GM23338 (cell line): ENCODE data around the gene ZNF106. TPM values are rescaled to one million over a fixed set of nuclear protein-coding genes. Genes with fewer than 3 reads are reported as not detected.

Experiments
- ATAC-seq: fragments of 200-7000 bp; cut with Tn5 transposase; 3 replicates; pipeline ENCODE4 v1.9.1; 2020
- DNase-seq: peaks from one replicate; pipeline ENCODE4 v3.0.0-alpha.2; 2015; ENCODE audit warnings: low spot score
- H2AFZ ChIP-seq: fragments of 200-600 bp; sonication (generic); 2 replicates; pipeline ENCODE4 v1.8.0; 2016; ENCODE audit warnings: antibody characterized with exemption, mild to moderate bottlenecking, moderate library complexity
- H3F3A ChIP-seq: fragments of 200-600 bp; sonication (generic); replicated peaks from 2 replicates; pipeline ENCODE4 v1.8.0; 2017; ENCODE audit warnings: antibody characterized with exemption, mixed run types, low read depth
- H3K27ac ChIP-seq: fragments of 200-600 bp; sonication (generic); 2 replicates; pipeline ENCODE4 v1.6.1; 2016; ENCODE audit warnings: low read depth
- H3K27me3 ChIP-seq: fragments of 200-600 bp; sonication (generic); 2 replicates; pipeline ENCODE4 v1.8.0; 2016; ENCODE audit warnings: mild to moderate bottlenecking, mixed run types, moderate library complexity; ENCODE audit not compliant: insufficient read depth
- H3K36me3 ChIP-seq: fragments of 200-600 bp; sonication (generic); 2 replicates; pipeline ENCODE4 v1.8.0; 2016; ENCODE audit warnings: mild to moderate bottlenecking; ENCODE audit not compliant: insufficient read depth
- H3K4me1 ChIP-seq: fragments of 200-600 bp; sonication (generic); 2 replicates; pipeline ENCODE4 v1.8.0; 2016; ENCODE audit warnings: mild to moderate bottlenecking, moderate library complexity; ENCODE audit not compliant: insufficient read depth
- H3K4me2 ChIP-seq: fragments of 200-600 bp; sonication (generic); 2 replicates; pipeline ENCODE4 v1.7.1; 2017; ENCODE audit warnings: mixed run types
- H3K4me3 ChIP-seq: fragments of 200-600 bp; sonication (generic); 2 replicates; pipeline ENCODE4 v1.6.1; 2016; ENCODE audit warnings: mixed run types
- H3K79me2 ChIP-seq: fragments of 200-600 bp; sonication (generic); replicated peaks from 2 replicates; pipeline ENCODE4 v1.8.0; 2017; ENCODE audit warnings: mild to moderate bottlenecking; ENCODE audit not compliant: insufficient read depth
- H3K9me2 ChIP-seq: fragments of 200-600 bp; sonication (generic); 2 replicates; pipeline ENCODE4 v1.8.0; 2017; ENCODE audit not compliant: insufficient read depth
- H4K20me1 ChIP-seq: fragments of 200-600 bp; sonication (generic); replicated peaks from 2 replicates; pipeline ENCODE4 v1.8.0; 2017; ENCODE audit warnings: mild to moderate bottlenecking; ENCODE audit not compliant: insufficient read depth
- H3K27ac Mint-ChIP-seq: 2 replicates; pipeline ENCODE4 v1.8.0; 2020; ENCODE audit warnings: inconsistent platforms, mild to moderate bottlenecking, moderate library complexity, mixed read lengths
- H3K27me3 Mint-ChIP-seq: 3 replicates; pipeline ENCODE4 v1.8.0; 2022; ENCODE audit warnings: low read depth, mild to moderate bottlenecking, moderate library complexity, mixed read lengths, inconsistent platforms; ENCODE audit not compliant: insufficient read depth, poor library complexity
- H3K36me3 Mint-ChIP-seq: 3 replicates; pipeline ENCODE4 v1.8.0; 2021; ENCODE audit warnings: low read depth, mild to moderate bottlenecking, inconsistent platforms, moderate library complexity, mixed read lengths
- H3K4me1 Mint-ChIP-seq: 3 replicates; pipeline ENCODE4 v1.8.0; 2020; ENCODE audit warnings: mild to moderate bottlenecking, inconsistent platforms, mixed read lengths
- H3K4me3 Mint-ChIP-seq: 3 replicates; pipeline ENCODE4 v1.8.0; 2021; ENCODE audit warnings: moderate library complexity, mild to moderate bottlenecking, inconsistent platforms, mixed read lengths
- H3K9me3 Mint-ChIP-seq: 3 replicates; pipeline ENCODE4 v1.8.0; 2020; ENCODE audit warnings: moderate library complexity, mild to moderate bottlenecking, inconsistent platforms, mixed read lengths
- CREB1 ChIP-seq: fragments of 250-450 bp; sonication (Bioruptor Pico); IDR thresholded peaks from 2 replicates; pipeline ENCODE4 v1.5.0; 2020; ENCODE audit warnings: low read depth, mild to moderate bottlenecking, moderate library complexity
- CTCF ChIP-seq, 2 experiments: fragments of 200-600 bp in 1 of 2; sonication (generic) in 1 of 2; conservative IDR thresholded peaks; 2 replicates each; pipeline versions ENCODE4 v1.5.1 to v1.6.1; 2016 to 2017; ENCODE audit warnings: antibody characterized with exemption in 2 of 2, low read depth in 2 of 2, mild to moderate bottlenecking in 2 of 2, moderate library complexity in 1 of 2
- EZH2 ChIP-seq: fragments of 200-600 bp; sonication (generic); IDR thresholded peaks from one replicate; pipeline ENCODE4 v1.8.0; 2017; ENCODE audit warnings: antibody characterized with exemption, mild to moderate bottlenecking, low read depth; ENCODE audit not compliant: unreplicated experiment
- EZH2phosphoT487 ChIP-seq: fragments of 200-600 bp; sonication (generic); IDR thresholded peaks from one replicate; pipeline ENCODE4 v1.8.1; 2018; ENCODE audit warnings: antibody characterized with exemption; ENCODE audit not compliant: unreplicated experiment
- JUNB ChIP-seq: IDR thresholded peaks from one replicate; pipeline ENCODE4 v1.6.1; 2016; ENCODE audit warnings: antibody characterized with exemption; ENCODE audit not compliant: unreplicated experiment
- NANOG ChIP-seq: IDR thresholded peaks from 2 replicates; pipeline ENCODE4 v1.6.1; 2016; ENCODE audit warnings: antibody characterized with exemption, borderline replicate concordance
- POLR2AphosphoS5 ChIP-seq: IDR thresholded peaks from 2 replicates; pipeline ENCODE4 v1.6.1; 2016; ENCODE audit warnings: antibody characterized with exemption, low read depth
- STAT1 ChIP-seq: IDR thresholded peaks from one replicate; pipeline ENCODE4 v1.6.1; 2016; ENCODE audit warnings: antibody characterized with exemption; ENCODE audit not compliant: unreplicated experiment
- ZNF114 ChIP-seq: fragments of 250-450 bp; sonication (Bioruptor Pico); IDR thresholded peaks from 2 replicates; pipeline ENCODE4 v1.5.0; 2020; ENCODE audit warnings: mild to moderate bottlenecking, moderate library complexity
- ZNF331 ChIP-seq: fragments of 250-450 bp; sonication (Bioruptor Pico); IDR thresholded peaks from 2 replicates; pipeline ENCODE4 v1.5.0; 2020; ENCODE audit warnings: low read depth, mild to moderate bottlenecking, moderate library complexity
- ZNF462 ChIP-seq: fragments of 250-450 bp; sonication (Bioruptor Pico); IDR thresholded peaks from 2 replicates; pipeline ENCODE4 v1.5.0; 2020; ENCODE audit warnings: mild to moderate bottlenecking, moderate library complexity
- polyA plus RNA-seq: library from polyadenylated mRNA; unstranded; fragments of >200 nt; fragmentation: Nextera tagmentation; extraction: Ambion mirVana; gene quantifications from 2 replicates; pipeline ENCODE4 v1.2.1, GENCODE V29; 2016
- total RNA-seq: library from RNA; depleted of rRNA; stranded (reverse); fragments of >200 nt; shearing (Covaris generic); gene quantifications from 2 replicates; pipeline ENCODE4 v1.2.3, GENCODE V29; 2014
- TF ChIP-seq, protein P1 (sequence below): IDR thresholded peaks from one replicate; pipeline ENCODE4 v1.6.1; 2018; ENCODE audit warnings: antibody characterized with exemption; ENCODE audit not compliant: unreplicated experiment
- TF ChIP-seq, protein P2 (sequence below): IDR thresholded peaks from 2 replicates; pipeline ENCODE4 v1.6.1; 2016; ENCODE audit warnings: antibody characterized with exemption

Gene ZNF106
- total and polyA plus RNA-seq, 2 experiments from 2014 or later, result 48.0 to 53.7 TPM

GRCh38 chr15:42494998-42495360, 4.0 kb upstream of the ZNF106 start:
- Histone ChIP-seq H3K36me3 (no peaks in the 10 kb centered on the region), H3K4me3 (peak overlapping the region; percentile 76), H3K4me1 (peaks cover 36% of the 10 kb centered on the region), H3K4me2 (peak overlapping the region; percentile 93), H3K27me3 (no peaks in the 10 kb centered on the region), H2AFZ (peak overlapping the region; percentile 90; the same call in 1 of the 2 replicates), H4K20me1 (peaks cover 6% of the 10 kb centered on the region; the same call in 1 of the 2 replicates), H3K27ac (peak overlapping the region; percentile 89), H3K79me2 (peaks cover 42% of the 10 kb centered on the region), H3K9me2 (no peaks in the 10 kb centered on the region), H3F3A (no peaks in the 10 kb centered on the region)
- Mint-ChIP-seq H3K27me3 (peaks cover 17% of the 10 kb centered on the region), H3K27ac (peak overlapping the region; percentile 96), H3K4me3 (peak overlapping the region; percentile 99), H3K36me3 (peaks cover 8% of the 10 kb centered on the region; the same call in 2 of the 3 replicates), H3K4me1 (peaks cover 24% of the 10 kb centered on the region), H3K9me3 (no peaks in the 10 kb centered on the region)
- peak; percentile 36 for DNase-seq
- ATAC-seq, result no peak
- TF ChIP-seq CTCF (conservative IDR thresholded peaks at IDR 0.05; ENCODE audit: low read depth in 2 of 2) (no peak), CREB1 (no peak), NANOG (no peak), ZNF114 (CRISPR knock-in tag) (no peak), EZH2phosphoT487 (no peak), STAT1 (no peak), ZNF331 (CRISPR knock-in tag) (no peak), ZNF462 (CRISPR knock-in tag) (no peak), POLR2AphosphoS5 (no peak), EZH2 (no peak), JUNB (no peak)
- TF ChIP-seq, protein P1, sequence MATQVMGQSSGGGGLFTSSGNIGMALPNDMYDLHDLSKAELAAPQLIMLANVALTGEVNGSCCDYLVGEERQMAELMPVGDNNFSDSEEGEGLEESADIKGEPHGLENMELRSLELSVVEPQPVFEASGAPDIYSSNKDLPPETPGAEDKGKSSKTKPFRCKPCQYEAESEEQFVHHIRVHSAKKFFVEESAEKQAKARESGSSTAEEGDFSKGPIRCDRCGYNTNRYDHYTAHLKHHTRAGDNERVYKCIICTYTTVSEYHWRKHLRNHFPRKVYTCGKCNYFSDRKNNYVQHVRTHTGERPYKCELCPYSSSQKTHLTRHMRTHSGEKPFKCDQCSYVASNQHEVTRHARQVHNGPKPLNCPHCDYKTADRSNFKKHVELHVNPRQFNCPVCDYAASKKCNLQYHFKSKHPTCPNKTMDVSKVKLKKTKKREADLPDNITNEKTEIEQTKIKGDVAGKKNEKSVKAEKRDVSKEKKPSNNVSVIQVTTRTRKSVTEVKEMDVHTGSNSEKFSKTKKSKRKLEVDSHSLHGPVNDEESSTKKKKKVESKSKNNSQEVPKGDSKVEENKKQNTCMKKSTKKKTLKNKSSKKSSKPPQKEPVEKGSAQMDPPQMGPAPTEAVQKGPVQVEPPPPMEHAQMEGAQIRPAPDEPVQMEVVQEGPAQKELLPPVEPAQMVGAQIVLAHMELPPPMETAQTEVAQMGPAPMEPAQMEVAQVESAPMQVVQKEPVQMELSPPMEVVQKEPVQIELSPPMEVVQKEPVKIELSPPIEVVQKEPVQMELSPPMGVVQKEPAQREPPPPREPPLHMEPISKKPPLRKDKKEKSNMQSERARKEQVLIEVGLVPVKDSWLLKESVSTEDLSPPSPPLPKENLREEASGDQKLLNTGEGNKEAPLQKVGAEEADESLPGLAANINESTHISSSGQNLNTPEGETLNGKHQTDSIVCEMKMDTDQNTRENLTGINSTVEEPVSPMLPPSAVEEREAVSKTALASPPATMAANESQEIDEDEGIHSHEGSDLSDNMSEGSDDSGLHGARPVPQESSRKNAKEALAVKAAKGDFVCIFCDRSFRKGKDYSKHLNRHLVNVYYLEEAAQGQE, result no peak
- TF ChIP-seq, protein P2, sequence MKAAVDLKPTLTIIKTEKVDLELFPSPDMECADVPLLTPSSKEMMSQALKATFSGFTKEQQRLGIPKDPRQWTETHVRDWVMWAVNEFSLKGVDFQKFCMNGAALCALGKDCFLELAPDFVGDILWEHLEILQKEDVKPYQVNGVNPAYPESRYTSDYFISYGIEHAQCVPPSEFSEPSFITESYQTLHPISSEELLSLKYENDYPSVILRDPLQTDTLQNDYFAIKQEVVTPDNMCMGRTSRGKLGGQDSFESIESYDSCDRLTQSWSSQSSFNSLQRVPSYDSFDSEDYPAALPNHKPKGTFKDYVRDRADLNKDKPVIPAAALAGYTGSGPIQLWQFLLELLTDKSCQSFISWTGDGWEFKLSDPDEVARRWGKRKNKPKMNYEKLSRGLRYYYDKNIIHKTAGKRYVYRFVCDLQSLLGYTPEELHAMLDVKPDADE, result no peak
